HepG2 (cell line): ENCODE results near the gene DNAJC5. TPM values are rescaled to one million over a fixed set of nuclear protein-coding genes. Genes with fewer than 3 reads are reported as not detected.

ENCODE experiments used
- ATF6 ChIP-seq: sonication (generic); formaldehyde crosslinking; conservative IDR thresholded peaks from 2 replicates; pipeline ENCODE4 v1.4.0; 2020; ENCODE audit warnings: missing genetic modification reagents
- HNF1A ChIP-seq, 2 experiments: sonication (generic) in 1 of 2; formaldehyde crosslinking in 1 of 2; IDR thresholded peaks; 2 replicates each; pipeline versions ENCODE4 v1.4.0 to v1.6.1; 2016 to 2020; ENCODE audit warnings: borderline replicate concordance in 1 of 2, low read depth in 1 of 2, mild to moderate bottlenecking in 1 of 2, missing genetic modification reagents in 1 of 2
- MTF1 ChIP-seq: sonication (generic); formaldehyde crosslinking; IDR thresholded peaks from 2 replicates; pipeline ENCODE4 v1.5.0; 2020; ENCODE audit warnings: missing genetic modification reagents
- PRDM15 ChIP-seq: sonication (generic); formaldehyde crosslinking; IDR thresholded peaks from 2 replicates; pipeline ENCODE4 v1.4.0; 2020; ENCODE audit warnings: missing genetic modification reagents
- STAT5B ChIP-seq: sonication (generic); formaldehyde crosslinking; IDR thresholded peaks from 2 replicates; pipeline ENCODE4 v1.4.0; 2020; ENCODE audit warnings: missing genetic modification reagents
- STAT6 ChIP-seq: sonication (generic); formaldehyde crosslinking; IDR thresholded peaks from 2 replicates; pipeline ENCODE4 v1.4.0; 2020; ENCODE audit warnings: missing genetic modification reagents, mild to moderate bottlenecking, borderline replicate concordance
- ZBTB3 ChIP-seq: sonication (generic); formaldehyde crosslinking; IDR thresholded peaks from 2 replicates; pipeline ENCODE4 v1.4.0; 2020; ENCODE audit warnings: low read depth, mild to moderate bottlenecking, moderate library complexity, missing genetic modification reagents, borderline replicate concordance
- ZNF607 ChIP-seq: sonication (generic); formaldehyde crosslinking; IDR thresholded peaks from 2 replicates; pipeline ENCODE4 v1.5.1; 2020; ENCODE audit warnings: missing genetic modification reagents, mild to moderate bottlenecking, borderline replicate concordance
- ZNF703 ChIP-seq: sonication (generic); formaldehyde crosslinking; IDR thresholded peaks from 2 replicates; pipeline ENCODE4 v1.5.1; 2020; ENCODE audit warnings: missing genetic modification reagents, mild to moderate bottlenecking, moderate library complexity, borderline replicate concordance
- ZNF772 ChIP-seq: sonication (generic); formaldehyde crosslinking; IDR thresholded peaks from 2 replicates; pipeline ENCODE4 v1.5.0; 2020; ENCODE audit warnings: mild to moderate bottlenecking, missing genetic modification reagents
- polyA plus RNA-seq, 8 experiments: library from polyadenylated mRNA; depleted of rRNA in 3 of 8; stranded (reverse) in 7 of 8; unstranded in 1 of 8; fragments of >200 nt; fragmentation: Illumina TruSeq in 4 of 8; extraction: Trizol in 4 of 8; gene quantifications; 2 replicates each; pipeline versions ENCODE4 v1.2.1 to v1.2.3, GENCODE V29; 2011 to 2016; ENCODE audit warnings: low read depth in 4 of 8, missing spikeins in 1 of 8, mixed read lengths in 1 of 8; ENCODE audit not compliant: insufficient read depth in 1 of 8
- total RNA-seq, 5 experiments: library from RNA; depleted of rRNA; stranded (reverse); fragments of >200 nt; fragmentation: Illumina TruSeq; extraction: Trizol; gene quantifications; 2 replicates each; pipeline ENCODE4 v1.2.3, GENCODE V29; 2016; ENCODE audit warnings: low read depth in 1 of 5

DNAJC5 gene
- total and polyA plus RNA-seq, 2 of the 13 experiments (the other 11 are each of a cell fraction or from before 2014, with no cell fraction given) = 42.8 to 64.5 TPM

- no peak for TF ChIP-seq HNF1A (IDR thresholded peaks at IDR 0.05; ENCODE audit: low read depth)
- TF ChIP-seq HNF1A (CRISPR knock-in tag; IDR thresholded peaks at IDR 0.05; ENCODE audit: borderline replicate concordance) = peak; percentile 68; the same call in 1 of the 2 replicates
- no peak for TF ChIP-seq ZNF703 (CRISPR knock-in tag)
- TF ChIP-seq STAT6 = no peak
- no peak for TF ChIP-seq STAT5B (CRISPR knock-in tag)
- TF ChIP-seq ZBTB3 (CRISPR knock-in tag) = no peak
- TF ChIP-seq ATF6 = no peak
- TF ChIP-seq MTF1 (CRISPR knock-in tag) = no peak
- peak; percentile 88 for TF ChIP-seq ZNF772
- TF ChIP-seq ZNF607 (CRISPR knock-in tag) = peak; percentile 65; the same call in 1 of the 2 replicates
- no peak for TF ChIP-seq PRDM15
Measured at GRCh38 chr20:63894358-63895201, at the start of gene DNAJC5 (continued).
